ENCODE results near the gene XG. TPM values are rescaled to one million over a fixed set of nuclear protein-coding genes. Genes with fewer than 3 reads are reported as not detected.

Gene XG
- total and polyA plus RNA-seq, 2 donors (not counting 3 experiments of a cell fraction or from before 2014, with no cell fraction given), result 0.10 TPM; not detected in 1

- TF ChIP-seq MYC (IDR thresholded peaks at IDR 0.05; ENCODE audit: low read depth, low read length), result no peak
- TF ChIP-seq CTCF (IDR thresholded peaks at IDR 0.05; ENCODE audit: extremely low read depth in 1 of 2, insufficient read depth in 1 of 2, low read depth in 1 of 2, low read length in 2 of 2), result no peak
- no peak for TF ChIP-seq FOS (IDR thresholded peaks at IDR 0.05; ENCODE audit: borderline replicate concordance, insufficient read depth, low read length)
- no peak for TF ChIP-seq POLR2AphosphoS5 (IDR thresholded peaks at IDR 0.05; ENCODE audit: insufficient read depth, low read depth, low read length)
- TF ChIP-seq JUN (IDR thresholded peaks at IDR 0.05; ENCODE audit: borderline replicate concordance, insufficient read depth, insufficient read length, low read depth), result no peak
- TF ChIP-seq EZH2 (IDR thresholded peaks at IDR 0.05; ENCODE audit: borderline replicate concordance, low read depth, low read length, severe bottlenecking), result no peak
- no peak for TF ChIP-seq POLR2A (IDR thresholded peaks at IDR 0.05; ENCODE audit: low read depth, low read length)
- no peak for TF ChIP-seq GATA2 (IDR thresholded peaks at IDR 0.05; ENCODE audit: insufficient read depth, insufficient read length, low read depth, low read length)
- TF ChIP-seq MAX (IDR thresholded peaks at IDR 0.05; ENCODE audit: insufficient read depth, insufficient read length), result no peak
- DNase-seq (ENCODE audit: low read depth, low spot score) (no peak), FAIRE-seq (no peak)
- Histone ChIP-seq H3K27ac (ENCODE audit: insufficient read depth, low read depth, low read length) (no peak overlapping the region), H3K4me1 (ENCODE audit: control insufficient read depth, extremely low read depth, insufficient read depth, low read length) (no peaks in the 10 kb centered on the region), H2AFZ (ENCODE audit: low read depth, low read length) (no peak overlapping the region), H3K36me3 (ENCODE audit: control insufficient read depth in 2 of 2, extremely low read depth in 1 of 2, insufficient read depth in 2 of 2, low read length in 2 of 2) (peaks cover 21 to 28% of the 10 kb centered on the region in 2 experiments), H4K20me1 (replicated peaks; ENCODE audit: control insufficient read depth, extremely low read depth, insufficient read depth, low read length) (no peaks in the 10 kb centered on the region), H3K4me2 (ENCODE audit: insufficient read depth, low read length) (no peak overlapping the region), H3K79me2 (ENCODE audit: control insufficient read depth, insufficient read depth, low read length) (peaks cover 9% of the 10 kb centered on the region), H3K9ac (replicated peaks; ENCODE audit: extremely low read depth, insufficient read depth, low read length) (no peak overlapping the region), H3K4me3 (replicated peaks in 1 of 3; ENCODE audit: insufficient read depth in 1 of 3, low read depth in 1 of 3, low read length in 3 of 3) (no peak overlapping the region), H3K9me3 (replicated peaks; ENCODE audit: control insufficient read depth, insufficient read depth, low read length) (no peaks in the 10 kb centered on the region), H3K27me3 (ENCODE audit: control insufficient read depth in 2 of 2, insufficient read depth in 2 of 2, low read length in 2 of 2) (no peaks in the 10 kb centered on the region), H3K9me1 (replicated peaks; ENCODE audit: control insufficient read depth, extremely low read depth, insufficient read depth, low read length) (no peaks in the 10 kb centered on the region)
- CTCF ChIA-PET, result no interaction called here
- dilution Hi-C loops (cut with MboI; ENCODE audit: extremely low pct_ligation_motif_present, low sequenced_read_pairs), result no loop called here
- BruUV-seq (replicated peaks), result no TSS peak
- intact Hi-C loops (cut with micrococcal nuclease), result no loop called here
- POLR2A ChIA-PET, result no interaction called here
These were observed 31.9 kb upstream of the XG start for GRCh38 chrX:2719774-2720447.
